ENCODE results near the gene HOXB13. TPM values are rescaled to one million over a fixed set of nuclear protein-coding genes. Genes with fewer than 3 reads are reported as not detected.

HOXB13 gene
- polyA plus RNA-seq, 1 of the 3 experiments (the other 2 are of a cell fraction) = not detected

GRCh38 chr17:48721009-48721402 is 7.5 kb downstream of the HOXB13 start:
- H4K20me1 ChIP-seq (ENCODE audit: insufficient read depth) = peaks cover 5% of the 10 kb centered on the region; the same call in 1 of the 2 replicates
- H2AFZ ChIP-seq (ENCODE audit: low read depth) = no peak overlapping the region
- DNase-seq = no peak
- no peaks in the 10 kb centered on the region for H3K79me2 ChIP-seq (ENCODE audit: insufficient read depth)
- H3K4me1 ChIP-seq (ENCODE audit: control insufficient read depth in 1 of 2, insufficient read depth in 2 of 2, low read depth in 1 of 2, low read length in 1 of 2) = no peaks in the 10 kb centered on the region
- WGBS (ENCODE audit: low lambda C conversion rate) = 93% methylated on average over 1 of the region's 1 CpG
- H3K27ac ChIP-seq (ENCODE audit: low read depth in 2 of 2, low read length in 1 of 2) = no peak overlapping the region
- H3K27me3 ChIP-seq (ENCODE audit: insufficient read depth) = peaks cover 95% of the 10 kb centered on the region
- POLR2A ChIA-PET = no interaction called here
- no peaks in the 10 kb centered on the region for H3K36me3 ChIP-seq (replicated peaks in 1 of 2; ENCODE audit: control insufficient read depth in 1 of 2, insufficient read depth in 2 of 2, low read length in 1 of 2)
- H3K4me2 ChIP-seq = no peak overlapping the region
- TF ChIP-seq RXRA (IDR thresholded peaks at IDR 0.05; ENCODE audit: borderline replicate concordance, low read depth) (no peak), GATA2 (CRISPR knock-in tag; IDR thresholded peaks at IDR 0.05) (no peak), PBX3 (IDR thresholded peaks at IDR 0.05) (no peak), ZBTB33 (IDR thresholded peaks at IDR 0.05; ENCODE audit: borderline replicate concordance, low read depth) (no peak), RFX5 (IDR thresholded peaks at IDR 0.05; ENCODE audit: low read length) (no peak)
- no peaks in the 10 kb centered on the region for H3F3A ChIP-seq (replicated peaks; ENCODE audit: insufficient read depth)
- H3K9ac ChIP-seq = no peak overlapping the region
- H3K9me3 ChIP-seq = no peaks in the 10 kb centered on the region
- CTCF ChIA-PET = interaction anchor here (0.8 to 13.9 kb wide), 7 partner anchors 12 to 312 kb away, joined by 3 to 328 read pairs (median 4); no protein-coding TSS in a partner anchor
- H3K4me3 ChIP-seq (ENCODE audit: low read depth in 2 of 2, low read length in 1 of 2) = no peak overlapping the region
- H3K9me2 ChIP-seq = no peaks in the 10 kb centered on the region

GRCh38 chr17:48720266-48721008 is 8.1 kb downstream of the HOXB13 start:
- POLR2A ChIA-PET = no interaction called here
- H3K9me2 ChIP-seq = no peaks in the 10 kb centered on the region
- WGBS (ENCODE audit: low lambda C conversion rate) = 35% methylated on average over 9 of the region's 11 CpGs
- peaks cover 94% of the 10 kb centered on the region for H3K27me3 ChIP-seq (ENCODE audit: insufficient read depth)
- no peaks in the 10 kb centered on the region for H3K9me3 ChIP-seq
- no peak for TF ChIP-seq RFX5 (IDR thresholded peaks at IDR 0.05; ENCODE audit: low read length)
- no peak for TF ChIP-seq POLR2AphosphoS5 (IDR thresholded peaks at IDR 0.05; ENCODE audit: low read depth, low read length)
- no peak for TF ChIP-seq RCOR1 (IDR thresholded peaks at IDR 0.05; ENCODE audit: low read length)
- H3K4me2 ChIP-seq = no peak overlapping the region
- DNase-seq = no peak
- H3K9ac ChIP-seq = no peak overlapping the region
- H3K27ac ChIP-seq (ENCODE audit: low read depth in 2 of 2, low read length in 1 of 2) = no peak overlapping the region
- H3K4me1 ChIP-seq (ENCODE audit: control insufficient read depth in 1 of 2, insufficient read depth in 2 of 2, low read depth in 1 of 2, low read length in 1 of 2) = no peaks in the 10 kb centered on the region
- H3K4me3 ChIP-seq (ENCODE audit: low read depth in 2 of 2, low read length in 1 of 2) = no peak overlapping the region
- H3K36me3 ChIP-seq (replicated peaks in 1 of 2; ENCODE audit: control insufficient read depth in 1 of 2, insufficient read depth in 2 of 2, low read length in 1 of 2) = no peaks in the 10 kb centered on the region
- CTCF ChIA-PET = interaction anchor here (0.8 to 13.9 kb wide), 8 partner anchors 11 to 312 kb away, joined by 3 to 328 read pairs (median 4); no protein-coding TSS in a partner anchor
- no peaks in the 10 kb centered on the region for H3K79me2 ChIP-seq (ENCODE audit: insufficient read depth)
- H4K20me1 ChIP-seq (ENCODE audit: insufficient read depth) = peaks cover 5% of the 10 kb centered on the region; the same call in 1 of the 2 replicates
- H3F3A ChIP-seq (replicated peaks; ENCODE audit: insufficient read depth) = no peaks in the 10 kb centered on the region
- H2AFZ ChIP-seq (ENCODE audit: low read depth) = no peak overlapping the region

Data from SK-N-SH (cell line).